Adrenal gland (tissue), 12 donors: ENCODE measurements around the gene ATP8A2. TPM values are rescaled to one million over a fixed set of nuclear protein-coding genes. Genes with fewer than 3 reads are reported as not detected.

Source experiments
- DNase-seq, 7 donors: peaks; one replicate each; pipeline ENCODE4 v3.0.0-alpha.2; 2019 to 2020
- H3K27ac ChIP-seq, 5 donors: fragments of 200-600 bp; sonication (generic) in 4 of 5; 1 replicate in 3 of 5; 2 replicates in 2 of 5; pipeline versions ENCODE4 v1.5.1 to v1.8.0; 2016 to 2020; ENCODE audit warnings: mild to moderate bottlenecking in 1 of 5
- H3K27me3 ChIP-seq: fragments of 200-600 bp; 2 replicates; pipeline ENCODE4 v1.8.0; 2021
- H3K36me3 ChIP-seq, 2 donors: fragments of 200-600 bp; replicated peaks in 1 of 2; 1 replicate in 1 of 2; 2 replicates in 1 of 2; pipeline versions ENCODE4 v1.5.1 to v1.8.0; 2018 to 2022
- H3K4me1 ChIP-seq, 2 donors: fragments of 200-600 bp; replicated peaks in 1 of 2; 1 replicate in 1 of 2; 2 replicates in 1 of 2; pipeline versions ENCODE4 v1.5.1 to v1.8.0; 2018 to 2021
- H3K4me3 ChIP-seq, 4 donors: fragments of 200-600 bp; sonication (generic) in 3 of 4; one replicate each; pipeline ENCODE4 v1.5.1; 2016 to 2018
- H3K9me3 ChIP-seq, 3 donors: fragments of 200-600 bp; sonication (generic) in 1 of 3; replicated peaks in 1 of 3; 1 replicate in 2 of 3; 2 replicates in 1 of 3; pipeline versions ENCODE4 v1.5.1 to v1.8.0; 2016 to 2021
- CTCF ChIP-seq, 6 experiments: fragments of 450-650 bp in 4 of 6; fragments of 200-600 bp in 2 of 6; sonication (generic) in 1 of 6; IDR thresholded peaks; 1 replicate in 5 of 6; 2 replicates in 1 of 6; pipeline versions ENCODE4 v1.5.1 to v1.8.0; 2016 to 2021; ENCODE audit warnings: antibody characterized with exemption in 6 of 6, mild to moderate bottlenecking in 2 of 6, moderate library complexity in 1 of 6
- POLR2A ChIP-seq, 2 donors: fragments of 450-650 bp; IDR thresholded peaks; one replicate each; pipeline ENCODE4 v1.6.1; 2017; ENCODE audit warnings: antibody characterized with exemption in 2 of 2, mild to moderate bottlenecking in 2 of 2, moderate library complexity in 1 of 2
- WGBS, 4 donors: extraction: QIAGEN DNeasy Blood & Tissue Kit in 2 of 4; methylation state at CpG; one replicate each; pipeline versions ENCODE4 v1.1.5 to v1.1.7; 2013 to 2017; 5-methylcytosine and 5-hydroxymethylcytosine counted together
- intact Hi-C, 2 donors: fragments of 100-400 bp; cut with DNase I; formaldehyde crosslinking; loops; one replicate each; pipeline versions ENCODE4 v1.14.1 to v1.15.0; 2022 to 2023
- polyA plus RNA-seq, 3 donors: library from polyadenylated mRNA; stranded (reverse); fragments of 200-250 nt in 2 of 3; fragments of 350-450 nt in 1 of 3; fragmentation: Illumina TruSeq in 1 of 3; extraction: RNeasy Lipid Tissue Mini Kit (QIAGEN cat#74804) in 1 of 3; gene quantifications; one replicate each; pipeline ENCODE4 v1.2.3, GENCODE V29; 2013 to 2014
- total RNA-seq, 9 donors: library from RNA; depleted of rRNA in 4 of 9; stranded (reverse); fragments of >200 nt in 4 of 9; fragments of 120-200 nt in 1 of 9; fragmentation: NEBNext Ultra II Directional in 1 of 9; extraction: Animal tissue kit (Norgen Biotek cat#: 25700) in 1 of 9; gene quantifications; one replicate each; pipeline versions ENCODE4 v1.1.0 to v1.2.4, GENCODE V29; 2013 to 2023
- donor health status: healthy with polysubstance abuse.
- donor health status: Bipolar disorder and iron deficiency.
- donor health status: DM: yes; HTN: yes; CAD: no.
- donor health status: DM: no; HTN: no; CAD: no.
- donor health status: DM: no; HTN: no; CAD: no.
- donor health status: DM: yes; HTN: yes; CAD: no.

ATP8A2 gene
- total and polyA plus RNA-seq, 12 donors = 0.77 to 14.0 (median 4.3) TPM

- 84 to 87% (median 85%) methylated on average over 12 of the region's 12 CpGs for WGBS, 4 donors
- no peak for DNase-seq
- H3K36me3 ChIP-seq = no peaks in the 10 kb centered on the region
- no peak overlapping the region for H3K4me3 ChIP-seq
- no peak overlapping the region for H3K27ac ChIP-seq
- intact Hi-C loops = no loop called here
- H3K9me3 ChIP-seq = no peaks in the 10 kb centered on the region
- TF ChIP-seq CTCF (IDR thresholded peaks at IDR 0.05) = no peak
- TF ChIP-seq POLR2A (IDR thresholded peaks at IDR 0.05) = no peak
- H3K4me1 ChIP-seq = no peaks in the 10 kb centered on the region
- H3K27me3 ChIP-seq = no peaks in the 10 kb centered on the region
Observed at GRCh38 chr13:25588336-25589060, 216.7 kb downstream of the ATP8A2 start.

- H3K4me3 ChIP-seq = no peak overlapping the region
- WGBS, 4 donors = 74 to 83% (median 77%) methylated on average over 2 of the region's 2 CpGs
- H3K36me3 ChIP-seq = no peaks in the 10 kb centered on the region
- no peak for DNase-seq
- H3K27me3 ChIP-seq = no peaks in the 10 kb centered on the region
- TF ChIP-seq CTCF (IDR thresholded peaks at IDR 0.05) (no peak), POLR2A (IDR thresholded peaks at IDR 0.05) (no peak)
- intact Hi-C loops = no loop called here
- no peaks in the 10 kb centered on the region for H3K4me1 ChIP-seq
- H3K27ac ChIP-seq = no peak overlapping the region
- no peaks in the 10 kb centered on the region for H3K9me3 ChIP-seq
Observed at GRCh38 chr13:25598421-25598820, 226.6 kb downstream of the ATP8A2 start.

GRCh38 chr13:25602176-25602575, 230.4 kb downstream of the ATP8A2 start:
- TF ChIP-seq POLR2A (IDR thresholded peaks at IDR 0.05) (no peak), CTCF (IDR thresholded peaks at IDR 0.05) (no peak)
- intact Hi-C loops = no loop called here

GRCh38 chr13:25604106-25604505, 232.3 kb downstream of the ATP8A2 start:
- Histone ChIP-seq H3K9me3 (no peaks in the 10 kb centered on the region), H3K27ac (no peak overlapping the region), H3K4me3 (no peak overlapping the region), H3K36me3 (no peaks in the 10 kb centered on the region), H3K27me3 (no peaks in the 10 kb centered on the region), H3K4me1 (no peaks in the 10 kb centered on the region)
- TF ChIP-seq CTCF (IDR thresholded peaks at IDR 0.05) = no peak
- TF ChIP-seq POLR2A (IDR thresholded peaks at IDR 0.05) = no peak
- no peak for DNase-seq
- intact Hi-C loops = no loop called here
- WGBS, 4 donors = 70 to 94% (median 83%) methylated on average over 1 of the region's 1 CpG

More at GRCh38 chr13:25602176-25602575, 230.4 kb downstream of the ATP8A2 start:
- 49 to 66% (median 52%) methylated on average over 2 of the region's 2 CpGs for WGBS, 4 donors
- Histone ChIP-seq H3K27ac (no peak overlapping the region), H3K36me3 (no peaks in the 10 kb centered on the region), H3K27me3 (no peaks in the 10 kb centered on the region), H3K9me3 (no peaks in the 10 kb centered on the region), H3K4me1 (no peaks in the 10 kb centered on the region), H3K4me3 (no peak overlapping the region)
- no peak for DNase-seq
